GM18867 (cell line): Measurements from ENCODE around the gene MOB3B.
"Not testable (repeated sequence)": the region's sequence is repeated elsewhere in the genome, so short reads cannot be mapped to it uniquely, and the experiment has no call there.

Experiments used
- ATAC-seq: cut with Tn5 transposase; IDR thresholded peaks from one replicate; pipeline ENCODE4 v1.9.1; 2021; ENCODE audit warnings: mild to moderate bottlenecking, moderate library complexity; ENCODE audit not compliant: unreplicated experiment

Gene MOB3B

DNA sequence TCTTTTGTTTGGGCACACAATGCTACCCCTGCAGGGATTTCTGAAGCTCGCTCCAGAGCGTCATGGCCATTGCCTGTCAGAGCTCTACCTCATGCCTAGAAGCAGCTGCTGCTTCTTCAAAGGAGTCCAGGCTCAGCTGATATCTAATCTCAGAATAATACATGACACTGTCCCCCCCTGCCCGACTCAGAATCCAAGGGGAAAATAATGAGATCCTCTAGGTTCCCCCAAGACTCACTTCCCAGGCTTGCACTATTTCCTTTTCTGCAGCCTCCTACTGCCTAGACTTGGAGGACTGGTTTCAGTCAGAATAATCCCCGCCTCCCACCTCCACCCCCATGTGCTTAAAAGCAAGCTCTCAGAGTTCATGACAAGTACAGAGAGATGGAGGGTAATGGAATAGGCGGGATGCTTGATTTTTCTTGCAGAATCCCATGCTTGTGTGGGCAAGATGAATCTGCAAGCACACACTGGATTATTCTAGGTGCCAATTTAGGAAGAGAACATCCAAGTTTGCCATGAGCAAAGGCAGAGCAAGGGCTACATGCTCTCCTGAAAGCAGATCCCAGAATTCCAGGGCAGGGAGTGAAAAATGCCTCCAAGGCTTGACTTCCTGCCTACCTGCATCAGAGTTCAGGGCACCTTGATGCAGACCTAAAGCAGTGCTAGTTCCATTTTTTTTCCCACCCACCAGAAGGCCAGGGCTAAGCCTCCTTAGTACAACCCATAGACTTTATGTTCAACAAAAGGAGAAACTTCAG is 102.9 kb downstream of the MOB3B start:
- ATAC-seq, result no peak

DNA sequence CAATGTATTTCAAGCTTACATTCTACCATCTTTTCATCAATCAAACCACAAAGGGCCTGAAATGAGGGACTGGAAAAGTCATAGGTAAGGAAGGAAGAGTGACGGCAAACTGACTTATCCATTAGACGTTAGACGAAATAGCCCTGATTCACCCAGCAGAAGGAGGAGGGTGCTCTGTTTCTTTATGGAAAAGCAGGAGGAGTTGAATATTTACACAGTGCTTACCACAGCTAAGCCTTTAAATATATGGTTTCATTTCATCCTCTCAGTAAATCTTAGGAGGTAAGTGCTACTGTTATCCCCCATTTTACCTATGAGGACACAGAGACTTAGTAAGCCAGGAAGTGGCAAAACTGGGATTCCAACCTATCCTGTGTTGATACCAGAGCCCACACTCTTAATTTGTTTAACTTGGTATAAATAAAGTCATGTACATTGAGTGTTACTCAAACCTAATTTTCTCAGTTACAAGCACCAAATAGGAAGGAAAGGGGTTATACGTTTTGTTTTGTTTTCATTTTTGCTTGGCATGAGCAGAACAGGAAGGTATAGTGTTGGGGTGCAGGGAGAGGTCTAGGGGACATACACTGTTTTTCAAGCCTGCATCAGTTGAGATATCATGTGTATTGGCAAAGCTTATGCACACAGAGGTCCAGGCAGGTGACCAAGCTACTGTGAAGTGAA is 103.6 kb downstream of the MOB3B start:
- ATAC-seq, result no peak

DNA sequence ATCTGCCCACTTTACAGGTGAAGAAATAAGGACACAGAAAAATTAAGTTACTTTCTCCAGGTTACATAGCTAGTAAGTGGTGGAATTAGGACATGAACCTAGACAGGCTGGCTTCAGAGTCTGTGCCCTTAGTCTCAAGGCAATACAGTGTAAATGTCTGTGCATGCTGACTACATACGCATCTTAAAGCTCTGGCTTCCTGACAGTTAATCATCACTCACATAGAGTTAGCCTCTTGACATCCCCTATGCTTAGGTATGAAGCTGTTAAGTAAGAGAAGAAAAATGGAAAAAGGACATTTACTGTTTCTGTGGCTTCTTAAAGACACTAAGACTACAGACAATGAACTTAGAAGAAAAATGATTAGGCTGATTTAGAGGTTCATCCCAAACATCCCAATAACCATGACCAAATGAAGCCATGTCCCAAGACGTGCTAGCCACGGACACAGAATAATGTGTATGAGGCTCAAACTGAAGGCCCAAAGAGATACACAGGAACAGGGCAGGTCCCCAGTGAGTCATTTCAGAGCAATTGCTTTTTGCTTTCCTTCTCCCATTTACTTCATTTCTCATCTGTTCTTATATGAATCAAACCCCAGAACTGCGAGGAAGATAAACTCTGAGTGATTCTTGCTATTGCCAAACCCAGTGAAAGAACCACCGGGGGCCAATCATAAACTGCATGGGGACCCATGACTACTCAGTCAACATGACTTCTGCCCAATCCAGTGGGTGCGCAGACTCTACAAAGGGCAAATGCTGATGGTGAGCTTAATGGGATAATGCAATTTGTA is 105.5 kb downstream of the MOB3B start:
- no peak for ATAC-seq

DNA sequence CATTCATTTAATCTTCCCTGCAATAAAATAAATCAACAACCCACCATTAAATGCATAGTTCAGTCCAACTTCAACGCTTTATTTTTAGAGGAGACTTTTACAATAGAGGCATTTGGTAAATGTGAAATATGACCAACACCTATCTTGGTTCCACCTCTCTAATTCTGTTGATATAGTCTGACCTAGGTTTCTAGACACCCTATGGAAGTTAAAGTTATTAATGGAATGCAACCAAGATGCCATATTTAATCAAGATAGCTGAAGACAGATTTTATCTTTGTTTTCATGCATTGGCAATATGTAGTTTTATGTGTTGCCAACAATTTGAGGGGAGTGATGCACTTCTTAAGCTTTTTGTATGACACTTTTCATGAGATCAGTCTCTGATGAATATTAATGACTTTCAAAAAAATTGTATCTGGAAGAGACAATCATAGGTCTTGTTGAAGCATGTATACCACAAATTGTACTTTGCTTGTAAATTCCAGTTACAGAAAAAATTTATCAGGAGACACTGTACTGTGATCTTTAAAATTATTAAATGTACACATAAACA is 107.3 kb downstream of the MOB3B start:
- ATAC-seq, result no peak

DNA sequence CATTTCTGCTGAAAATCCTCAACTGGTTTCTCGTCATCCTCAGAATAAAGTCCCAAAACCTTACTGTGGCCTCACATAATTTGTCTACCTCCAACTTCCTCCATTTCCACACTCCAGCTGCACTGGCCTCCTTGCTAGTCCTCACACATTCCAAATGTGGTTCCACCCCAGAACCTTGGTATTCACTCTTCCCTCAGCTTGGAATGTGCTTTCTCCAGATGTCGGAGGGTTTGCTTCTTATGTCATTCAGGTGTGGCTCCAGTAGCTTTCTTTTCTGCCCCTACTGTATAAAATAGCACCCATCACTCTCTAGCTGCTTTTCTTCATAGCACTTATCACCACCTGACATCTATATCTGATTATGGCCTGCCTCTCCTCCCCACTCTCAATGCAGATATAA is 108.0 kb downstream of the MOB3B start:
- ATAC-seq, result no peak

DNA sequence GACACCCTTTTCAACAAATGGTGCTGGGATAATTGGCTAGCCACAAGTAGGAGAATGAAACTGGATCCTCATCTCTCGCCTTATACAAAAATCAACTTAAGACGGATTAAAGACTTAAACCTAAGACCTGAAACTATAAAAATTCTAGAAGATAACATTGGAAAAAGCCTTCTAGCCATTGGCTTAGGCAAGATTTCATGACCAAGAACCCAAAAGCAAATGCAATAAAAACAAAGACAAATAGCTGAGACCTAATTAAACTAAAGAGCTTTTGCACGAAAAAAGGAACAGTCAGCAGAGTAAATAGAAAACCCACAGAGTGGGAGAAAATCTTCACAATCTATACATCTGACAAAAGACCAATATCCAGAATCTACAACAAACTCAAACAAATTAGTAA is 110.1 kb downstream of the MOB3B start:
- ATAC-seq, result not testable (repeated sequence)

DNA sequence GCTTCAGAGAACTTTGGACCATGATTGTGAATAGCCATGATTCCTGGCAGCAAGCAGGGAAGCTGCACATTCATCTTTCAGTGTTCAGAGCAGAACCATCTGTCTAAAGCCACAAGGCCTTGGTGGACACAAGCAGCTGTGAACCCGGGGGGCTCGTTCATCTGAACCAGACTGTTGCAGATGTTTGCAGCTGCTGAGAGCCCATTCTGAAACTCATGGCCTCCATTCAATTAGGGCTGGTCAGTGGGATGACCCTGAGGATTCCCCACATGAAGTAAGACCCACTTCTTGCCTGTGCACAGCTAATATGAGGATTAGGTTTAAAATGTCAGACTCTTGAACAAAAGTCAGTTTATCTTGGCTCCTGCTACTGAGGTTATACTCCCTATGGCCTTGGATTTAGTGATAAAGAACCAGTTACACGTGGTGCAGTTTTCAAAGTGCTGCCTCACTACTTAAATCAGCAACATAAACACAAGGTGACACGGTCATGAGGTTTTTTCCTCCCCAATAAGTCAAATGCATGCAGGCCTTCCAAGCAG is 115.3 kb downstream of the MOB3B start:
- ATAC-seq, result no peak

DNA sequence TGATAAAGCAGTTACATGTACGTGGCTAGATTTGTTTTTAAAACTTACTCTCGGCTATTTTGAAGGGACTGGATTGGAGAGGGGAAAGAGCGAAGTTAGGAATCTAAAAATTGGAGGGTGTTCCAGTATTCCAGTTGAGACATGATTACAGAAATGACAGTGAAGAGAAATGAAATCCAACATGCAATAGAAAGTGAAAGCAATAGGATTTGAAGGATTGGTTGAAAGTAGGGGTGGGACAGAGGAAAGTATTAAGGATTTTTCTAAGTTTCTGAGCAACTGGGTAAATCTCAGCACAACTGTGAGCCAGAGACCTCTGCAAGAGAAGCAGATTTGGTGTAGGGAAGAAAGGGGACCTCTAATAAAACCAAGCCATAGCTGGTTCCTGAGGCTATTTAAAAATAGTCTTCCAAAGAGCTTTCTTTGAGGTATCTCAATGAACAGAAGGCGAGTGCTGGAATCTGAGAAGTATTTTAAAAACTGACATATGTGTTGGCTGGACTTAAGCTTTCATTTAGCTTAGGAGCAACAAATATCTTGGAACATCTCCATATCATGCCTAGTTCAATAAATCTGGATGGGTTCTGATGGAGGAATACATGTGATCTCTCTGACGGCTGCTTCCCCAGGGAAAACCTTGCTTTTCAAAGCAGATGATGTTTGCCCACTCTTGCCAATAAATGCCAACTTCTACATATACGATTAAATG is 115.9 kb downstream of the MOB3B start:
- no peak for ATAC-seq

DNA sequence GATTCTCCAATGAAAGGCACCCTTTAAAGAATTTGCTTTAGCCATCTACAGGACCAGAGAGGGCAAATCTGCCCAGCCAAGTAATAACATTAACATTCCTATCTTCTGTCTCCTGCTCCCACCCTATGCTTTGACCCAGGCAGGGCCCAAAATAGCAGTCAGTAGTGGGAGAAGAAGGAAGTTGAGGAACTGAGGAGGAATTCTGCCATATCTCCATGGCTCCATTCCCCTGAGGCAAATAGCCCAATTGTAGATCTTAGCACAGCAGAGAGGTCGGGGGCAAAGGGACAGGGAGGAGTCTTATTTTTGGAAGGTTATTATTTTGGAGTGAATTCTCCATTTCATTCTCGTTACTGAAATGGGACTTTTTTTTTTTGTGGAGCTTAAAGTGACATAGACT is 116.7 kb downstream of the MOB3B start:
- ATAC-seq, result no peak

DNA sequence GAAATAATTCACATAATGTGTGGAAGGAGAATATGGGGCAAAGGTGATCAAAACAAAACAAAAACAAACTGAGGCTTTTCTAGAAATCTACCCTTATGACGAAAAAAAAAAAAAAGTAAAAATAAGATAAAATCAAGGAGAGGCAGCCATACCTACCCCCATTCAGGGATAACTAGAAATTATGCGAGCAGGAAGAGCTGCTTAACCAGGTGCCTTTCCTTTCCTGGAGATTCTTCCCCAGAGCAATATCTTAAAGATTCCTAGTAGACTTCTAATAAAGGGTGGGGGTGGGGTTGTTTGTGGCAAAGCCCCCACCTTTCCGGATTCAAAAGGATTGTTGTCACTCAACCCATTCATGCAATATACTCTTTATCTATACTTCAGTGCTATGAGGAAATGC is 117.5 kb downstream of the MOB3B start:
- ATAC-seq, result no peak

DNA sequence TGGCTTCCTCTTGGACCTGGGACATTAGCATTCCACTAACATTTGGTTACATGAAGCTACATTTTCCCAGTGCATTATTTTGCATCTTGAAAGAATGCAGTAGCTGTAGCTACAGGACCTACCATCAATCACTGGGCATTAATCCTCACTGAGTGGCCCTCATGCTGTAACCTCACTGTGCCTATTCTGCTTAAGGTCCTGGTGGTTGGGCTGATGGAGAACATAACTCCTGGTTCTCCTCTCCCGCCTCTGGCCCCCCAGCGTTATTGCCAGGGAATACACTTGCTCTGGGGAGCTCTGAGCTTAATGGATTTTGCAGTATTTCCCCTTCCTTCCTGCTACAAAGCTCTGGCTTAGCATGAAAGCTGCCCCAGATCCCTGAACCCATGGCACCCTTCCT is 121.1 kb downstream of the MOB3B start:
- ATAC-seq, result no peak

DNA sequence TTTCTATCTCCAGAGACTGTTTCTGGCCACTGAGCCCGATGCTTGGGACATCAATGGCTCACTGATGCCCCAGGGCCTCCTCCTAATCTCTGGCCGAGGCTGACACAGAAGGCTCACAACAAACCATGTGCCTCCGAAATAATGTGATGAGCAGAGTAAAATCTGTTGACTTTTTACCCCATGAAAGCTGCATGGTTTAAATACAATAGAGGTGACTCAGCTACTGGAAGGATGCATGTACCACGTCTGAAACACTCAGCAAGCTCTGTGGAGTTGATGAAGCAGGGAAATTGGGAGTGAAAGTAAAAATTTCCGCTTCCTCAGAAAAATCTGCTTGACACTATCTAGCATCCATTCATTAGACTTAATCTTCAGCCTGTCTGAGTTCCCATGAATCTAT is 121.6 kb downstream of the MOB3B start:
- no peak for ATAC-seq

DNA sequence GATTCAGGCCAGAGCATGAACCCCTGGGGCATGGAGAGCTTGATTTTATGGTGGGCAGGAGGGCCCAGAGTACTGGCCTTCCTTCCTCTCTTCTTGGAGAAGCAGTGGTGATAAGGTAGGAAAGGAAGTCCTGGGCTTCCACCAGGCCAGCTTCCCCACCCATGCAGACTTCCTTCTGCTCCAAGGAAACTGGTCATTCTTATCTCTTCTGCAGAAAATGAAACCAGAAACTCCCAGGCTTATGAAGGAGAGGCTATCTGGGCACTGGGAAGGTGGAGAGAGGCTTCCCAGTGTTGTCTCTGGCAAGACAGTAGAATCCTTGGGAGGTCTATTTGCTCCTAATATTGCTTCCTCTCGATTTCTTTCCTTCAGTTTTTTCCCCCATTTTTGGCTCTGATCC is 122.1 kb downstream of the MOB3B start:
- ATAC-seq, result no peak

DNA sequence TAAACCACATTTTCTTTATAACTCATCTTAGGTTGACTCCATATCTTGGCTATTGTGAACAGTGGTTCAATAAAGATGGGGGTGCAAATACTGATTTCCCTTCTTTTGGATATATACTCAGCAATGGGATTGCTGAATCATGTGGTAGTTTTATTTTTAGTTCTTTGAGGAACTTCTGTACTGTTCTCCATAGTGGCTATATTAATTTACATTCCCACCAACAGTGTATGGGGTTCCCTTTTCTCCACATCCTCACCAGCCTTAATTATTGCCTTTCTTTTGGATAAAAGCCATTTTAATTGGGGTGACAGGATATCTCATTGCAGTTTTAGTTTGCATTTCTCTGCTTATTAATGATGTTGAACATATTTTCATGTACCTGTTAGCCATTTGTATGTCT is 125.0 kb downstream of the MOB3B start:
- no peak for ATAC-seq

DNA sequence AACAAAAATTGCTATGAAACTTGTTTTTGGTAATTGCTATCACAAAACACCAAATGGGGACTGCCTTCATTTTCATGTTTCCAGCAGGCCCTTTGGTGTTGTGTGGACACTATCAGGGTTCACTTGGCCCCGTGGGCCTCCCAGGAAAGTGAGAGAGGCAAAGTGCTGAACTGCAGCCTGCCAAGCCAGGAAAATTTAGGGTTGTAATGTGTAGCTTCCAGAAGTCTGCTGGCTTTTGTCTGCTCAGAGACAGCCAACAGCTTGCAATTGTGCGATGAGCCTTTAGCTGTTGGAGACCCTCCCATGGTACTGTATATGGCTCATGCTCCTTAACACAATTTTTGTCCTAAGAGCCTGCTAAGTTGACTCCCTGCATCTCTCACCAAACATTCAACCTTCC is 127.0 kb downstream of the MOB3B start:
- ATAC-seq, result no peak

DNA sequence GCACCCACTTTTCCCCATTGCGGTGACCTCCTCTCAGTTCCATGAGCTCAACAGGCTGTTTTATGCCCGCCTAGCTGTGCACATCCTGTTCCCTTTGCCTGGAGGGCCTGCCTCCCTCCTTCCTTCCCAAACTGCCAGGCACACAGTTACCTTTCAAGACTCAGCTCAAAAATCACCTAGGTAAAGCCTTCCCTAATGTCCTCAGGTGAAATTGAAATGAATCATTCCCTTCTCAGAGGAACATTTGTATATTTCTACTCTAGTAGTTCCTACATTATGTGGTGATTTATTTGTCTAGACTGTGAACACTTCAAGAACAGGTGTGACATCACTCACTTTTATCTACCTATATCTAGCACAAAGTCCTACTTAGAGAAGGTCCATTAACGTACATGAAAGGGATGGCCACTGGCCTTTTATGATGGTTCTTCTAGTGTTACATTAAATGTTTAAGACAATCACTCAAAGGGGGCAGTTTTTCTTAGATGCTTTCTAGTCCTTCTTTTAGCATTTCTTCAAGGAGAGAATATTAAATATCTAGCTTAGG is 129.2 kb downstream of the MOB3B start:
- no peak for ATAC-seq

DNA sequence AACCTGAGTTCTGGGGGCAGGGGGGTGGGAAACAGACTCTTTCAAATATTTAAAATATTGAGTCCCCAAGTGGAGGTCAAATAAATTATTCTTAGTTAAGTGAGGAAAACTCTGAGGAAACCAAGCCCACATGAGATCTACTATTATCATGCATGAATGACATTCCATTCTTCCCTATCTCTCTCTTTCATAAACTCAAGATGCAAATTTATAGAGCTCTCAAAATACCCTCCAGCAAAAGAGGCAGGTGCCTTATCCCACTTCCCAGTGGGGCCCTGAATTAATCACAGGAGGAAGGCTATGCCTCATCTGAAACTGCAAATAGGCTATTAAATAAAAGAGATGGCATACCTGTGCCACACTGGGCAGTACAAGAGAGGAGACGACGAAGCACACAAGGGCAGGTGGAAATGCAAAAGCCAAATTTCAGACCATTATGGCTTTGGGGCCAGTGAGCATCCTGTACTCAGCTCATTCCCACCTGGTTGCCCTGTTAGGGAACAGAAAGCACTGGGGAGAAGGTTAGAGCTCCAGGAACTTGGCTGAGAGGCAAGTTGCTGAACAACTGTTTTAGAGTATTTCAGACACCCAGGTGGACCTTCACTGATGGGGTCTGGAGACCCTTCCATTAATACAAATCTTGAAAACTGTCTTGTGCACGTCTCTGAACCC is 130.5 kb downstream of the MOB3B start:
- ATAC-seq, result no peak

DNA sequence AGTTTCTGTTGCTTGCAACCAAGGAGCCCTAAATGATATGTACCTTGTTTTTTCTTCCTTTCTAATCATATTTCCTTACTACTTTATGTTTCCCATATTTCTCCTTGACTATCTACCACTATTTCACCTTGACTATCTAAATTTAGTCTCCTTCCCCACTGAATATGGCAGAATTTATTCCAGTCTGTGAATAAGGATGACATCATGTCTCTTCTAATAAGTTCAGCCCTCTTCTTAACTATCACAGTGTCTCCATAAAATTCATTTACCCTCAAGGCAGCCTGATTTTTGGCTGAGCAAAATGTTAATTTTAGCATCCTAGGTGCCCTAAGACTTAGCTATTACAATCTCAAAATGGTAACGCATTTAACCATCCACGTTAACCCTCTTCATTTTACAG is 133.1 kb downstream of the MOB3B start:
- ATAC-seq, result no peak

DNA sequence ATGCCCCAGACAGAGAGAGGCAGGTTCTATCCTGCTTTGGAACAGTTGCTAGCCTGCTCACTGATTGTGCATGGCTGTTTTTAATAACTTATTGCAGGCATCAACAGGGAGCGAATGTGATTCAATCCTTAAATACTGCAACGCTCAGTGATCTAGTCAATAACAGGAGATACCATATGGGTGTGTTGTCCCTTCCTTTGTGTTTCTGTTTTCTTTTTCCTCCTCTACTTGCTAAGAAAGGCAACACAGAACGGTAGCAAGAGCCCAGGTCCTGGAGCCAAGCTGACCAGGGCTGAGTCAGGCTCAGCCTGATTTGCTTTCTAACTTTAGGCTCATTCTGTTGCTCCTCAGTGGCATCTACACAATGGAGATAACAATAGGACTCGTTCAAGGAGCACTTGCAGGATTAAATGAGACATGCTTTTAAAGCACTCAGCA is 134.1 kb downstream of the MOB3B start:
- no peak for ATAC-seq

DNA sequence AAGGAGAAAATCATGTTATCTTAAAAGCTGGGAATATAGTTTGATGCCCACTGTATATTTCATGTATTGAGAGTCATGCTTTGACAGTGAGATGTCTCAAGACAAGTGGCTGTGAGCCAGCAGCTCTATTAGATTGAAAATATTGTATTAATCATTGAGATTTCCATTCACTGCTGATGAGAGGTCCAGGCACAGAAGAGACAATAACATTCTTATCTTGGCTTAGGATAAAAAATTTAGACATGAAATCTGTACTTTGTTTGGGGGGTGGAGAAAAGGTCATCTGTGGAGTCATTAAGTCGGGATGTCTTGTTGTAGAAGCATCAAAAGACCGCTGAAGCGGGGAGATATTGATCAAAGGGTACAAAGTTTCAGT is 134.8 kb downstream of the MOB3B start:
- no peak for ATAC-seq
